SU-DHL-6 (cell line): ENCODE measurements around the gene SEMA4D.

Experiments
- H2AFZ ChIP-seq: fragments of 200-600 bp; sonication (generic); 2 replicates; pipeline ENCODE4 v1.6.1; 2014; ENCODE audit warnings: low read depth, mild to moderate bottlenecking, moderate library complexity, mixed read lengths, antibody characterized with exemption, low read length; ENCODE audit not compliant: severe bottlenecking
- H3F3A ChIP-seq: fragments of 200-600 bp; shearing (Covaris generic); 2 replicates; pipeline ENCODE4 v1.6.0; 2016; ENCODE audit warnings: antibody characterized with exemption, mild to moderate bottlenecking; ENCODE audit not compliant: insufficient read depth
- H3K27ac ChIP-seq: fragments of 200-600 bp; sonication (generic); 2 replicates; pipeline ENCODE4 v1.5.1; 2016; ENCODE audit warnings: low read depth, mild to moderate bottlenecking, low read length, moderate library complexity, mixed read lengths
- H3K27me3 ChIP-seq: fragments of 200-600 bp; sonication (generic), shearing (Covaris generic); 2 replicates; pipeline ENCODE4 v1.6.0; 2014; ENCODE audit warnings: mild to moderate bottlenecking, low read length
- H3K36me3 ChIP-seq: fragments of 200-600 bp; sonication (generic); 2 replicates; pipeline ENCODE4 v1.6.1; 2014; ENCODE audit warnings: mild to moderate bottlenecking, low read length, mixed read lengths
- H3K4me2 ChIP-seq: fragments of 300-600, 200-600 bp; shearing (Covaris generic), sonication (generic); 2 replicates; pipeline ENCODE4 v1.6.0; 2014; ENCODE audit warnings: low read length, low read depth, mild to moderate bottlenecking; ENCODE audit not compliant: poor library complexity, severe bottlenecking
- H3K4me3 ChIP-seq: fragments of 200-600 bp; sonication (generic); 2 replicates; pipeline ENCODE4 v1.5.1; 2014; ENCODE audit warnings: antibody characterized with exemption, low read length, mild to moderate bottlenecking, mixed read lengths; ENCODE audit not compliant: insufficient read depth, poor library complexity, severe bottlenecking
- H3K79me2 ChIP-seq: fragments of 200-600 bp; sonication (generic); 2 replicates; pipeline ENCODE4 v1.6.1; 2014; ENCODE audit warnings: mild to moderate bottlenecking, low read length, moderate library complexity; ENCODE audit not compliant: insufficient read depth
- H3K9ac ChIP-seq: fragments of 200-600 bp; sonication (generic); 2 replicates; pipeline ENCODE4 v1.7.0; 2014; ENCODE audit warnings: mild to moderate bottlenecking, low read length
- H3K9me2 ChIP-seq: fragments of 200-600 bp; sonication (generic); replicated peaks from 2 replicates; pipeline ENCODE4 v1.6.1; 2014; ENCODE audit warnings: low read length; ENCODE audit not compliant: insufficient read depth
- H3K9me3 ChIP-seq: fragments of 200-600 bp; sonication (generic); 2 replicates; pipeline ENCODE4 v1.6.1; 2014; ENCODE audit warnings: low read length, mixed read lengths; ENCODE audit not compliant: insufficient read depth
- H4K20me1 ChIP-seq: fragments of 200-600 bp; sonication (generic); 2 replicates; pipeline ENCODE4 v1.6.1; 2014; ENCODE audit warnings: low read depth, mild to moderate bottlenecking, antibody characterized with exemption, low read length, moderate library complexity, mixed read lengths
- EZH2phosphoT487 ChIP-seq: fragments of 200-600 bp; sonication (generic), shearing (Covaris generic); conservative IDR thresholded peaks from 2 replicates; pipeline ENCODE4 v1.6.1; 2018; ENCODE audit warnings: mild to moderate bottlenecking, antibody characterized with exemption, low read length, moderate library complexity, mixed read lengths
- TF ChIP-seq, protein P1 (sequence below): fragments of 200-600 bp; sonication (generic); IDR thresholded peaks from one replicate; pipeline ENCODE4 v1.5.1; 2017; ENCODE audit warnings: antibody characterized with exemption, mild to moderate bottlenecking, low read length, moderate library complexity; ENCODE audit not compliant: insufficient read depth, poor library complexity, severe bottlenecking

SEMA4D gene

DNA sequence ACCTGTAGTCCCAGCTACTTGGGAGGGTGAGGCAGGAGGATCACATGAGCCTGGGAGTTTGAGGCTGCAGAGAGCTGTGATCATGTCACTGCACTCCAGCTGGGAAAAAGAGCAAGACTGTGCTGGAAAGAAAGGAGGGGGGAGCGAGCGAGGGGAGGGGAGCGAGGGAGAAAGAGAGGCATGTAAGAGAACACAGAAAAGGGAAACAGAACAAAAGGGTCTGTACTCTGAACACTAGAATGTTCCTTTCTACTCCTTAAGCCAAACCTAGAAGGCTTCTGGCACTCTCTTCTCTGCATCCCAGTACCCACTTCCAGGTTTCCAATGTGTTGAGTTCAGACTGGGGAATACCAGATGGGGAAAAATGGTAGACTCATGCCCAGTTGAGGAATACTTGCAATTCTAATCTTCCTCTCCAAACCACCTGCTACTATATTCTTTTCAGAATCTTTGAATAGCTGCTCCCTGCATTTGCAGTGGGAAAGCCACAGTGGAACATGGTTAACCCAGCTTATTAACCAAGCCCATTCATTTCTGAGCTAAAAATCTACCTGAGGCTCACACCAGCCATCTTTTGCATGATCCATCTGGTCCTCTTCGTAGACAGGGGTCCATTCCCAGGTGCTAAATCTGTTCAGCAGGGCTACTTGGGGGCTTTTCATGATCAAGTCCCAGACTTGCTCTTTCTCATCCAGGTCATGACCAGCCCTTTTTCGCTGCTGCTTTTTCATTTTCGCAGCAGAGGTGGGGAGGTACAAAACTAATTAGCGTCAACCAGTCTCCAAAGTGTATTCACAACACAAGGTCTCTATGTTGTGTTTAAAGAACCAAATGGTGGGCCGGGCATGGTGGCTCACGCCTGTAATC is 34.9 kb downstream of the SEMA4D start:
- no peaks in the 10 kb centered on the region for H3K27me3 ChIP-seq
- H3K9ac ChIP-seq = no peak overlapping the region
- H4K20me1 ChIP-seq = no peaks in the 10 kb centered on the region; the same call in 1 of the 2 replicates
- no peaks in the 10 kb centered on the region for H3K9me3 ChIP-seq
- TF ChIP-seq EZH2phosphoT487 = no peak
- TF ChIP-seq, protein P1, sequence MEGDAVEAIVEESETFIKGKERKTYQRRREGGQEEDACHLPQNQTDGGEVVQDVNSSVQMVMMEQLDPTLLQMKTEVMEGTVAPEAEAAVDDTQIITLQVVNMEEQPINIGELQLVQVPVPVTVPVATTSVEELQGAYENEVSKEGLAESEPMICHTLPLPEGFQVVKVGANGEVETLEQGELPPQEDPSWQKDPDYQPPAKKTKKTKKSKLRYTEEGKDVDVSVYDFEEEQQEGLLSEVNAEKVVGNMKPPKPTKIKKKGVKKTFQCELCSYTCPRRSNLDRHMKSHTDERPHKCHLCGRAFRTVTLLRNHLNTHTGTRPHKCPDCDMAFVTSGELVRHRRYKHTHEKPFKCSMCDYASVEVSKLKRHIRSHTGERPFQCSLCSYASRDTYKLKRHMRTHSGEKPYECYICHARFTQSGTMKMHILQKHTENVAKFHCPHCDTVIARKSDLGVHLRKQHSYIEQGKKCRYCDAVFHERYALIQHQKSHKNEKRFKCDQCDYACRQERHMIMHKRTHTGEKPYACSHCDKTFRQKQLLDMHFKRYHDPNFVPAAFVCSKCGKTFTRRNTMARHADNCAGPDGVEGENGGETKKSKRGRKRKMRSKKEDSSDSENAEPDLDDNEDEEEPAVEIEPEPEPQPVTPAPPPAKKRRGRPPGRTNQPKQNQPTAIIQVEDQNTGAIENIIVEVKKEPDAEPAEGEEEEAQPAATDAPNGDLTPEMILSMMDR = no peak
- H3K36me3 ChIP-seq = no peaks in the 10 kb centered on the region
- no peaks in the 10 kb centered on the region for H3F3A ChIP-seq
- no peak overlapping the region for H3K4me3 ChIP-seq
- H3K79me2 ChIP-seq = no peaks in the 10 kb centered on the region
- H3K9me2 ChIP-seq = no peaks in the 10 kb centered on the region
- no peak overlapping the region for H3K27ac ChIP-seq
- H3K4me2 ChIP-seq = no peak overlapping the region
- H2AFZ ChIP-seq = no peak overlapping the region

DNA sequence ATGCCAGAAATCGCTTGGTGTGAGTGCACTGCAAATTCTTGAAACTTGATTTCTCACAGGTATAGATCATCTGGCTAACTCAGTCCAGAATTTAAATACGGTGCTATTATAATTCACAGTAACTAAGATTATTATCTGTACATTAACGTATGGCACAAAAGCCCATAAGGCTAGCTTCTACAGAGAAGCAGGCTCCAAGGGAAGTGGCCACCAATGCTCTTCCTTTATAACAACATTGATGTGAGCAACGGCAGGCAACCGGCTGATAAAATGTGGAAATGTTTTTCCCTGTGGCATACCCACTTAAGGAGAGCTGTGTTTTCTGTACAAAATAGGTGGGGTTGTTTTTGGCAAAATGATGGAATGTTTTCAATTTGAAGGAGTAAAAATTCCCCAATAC is 35.7 kb downstream of the SEMA4D start:
- Histone ChIP-seq H3K79me2 (no peaks in the 10 kb centered on the region), H3K27me3 (no peaks in the 10 kb centered on the region), H3K9me3 (no peaks in the 10 kb centered on the region), H3K27ac (no peak overlapping the region), H3F3A (no peaks in the 10 kb centered on the region), H3K4me2 (no peak overlapping the region), H4K20me1 (no peaks in the 10 kb centered on the region; the same call in 1 of the 2 replicates), H2AFZ (no peak overlapping the region), H3K36me3 (no peaks in the 10 kb centered on the region), H3K4me3 (no peak overlapping the region), H3K9ac (no peak overlapping the region), H3K9me2 (no peaks in the 10 kb centered on the region)
- TF ChIP-seq, protein P1 = no peak
- TF ChIP-seq EZH2phosphoT487 = no peak

DNA sequence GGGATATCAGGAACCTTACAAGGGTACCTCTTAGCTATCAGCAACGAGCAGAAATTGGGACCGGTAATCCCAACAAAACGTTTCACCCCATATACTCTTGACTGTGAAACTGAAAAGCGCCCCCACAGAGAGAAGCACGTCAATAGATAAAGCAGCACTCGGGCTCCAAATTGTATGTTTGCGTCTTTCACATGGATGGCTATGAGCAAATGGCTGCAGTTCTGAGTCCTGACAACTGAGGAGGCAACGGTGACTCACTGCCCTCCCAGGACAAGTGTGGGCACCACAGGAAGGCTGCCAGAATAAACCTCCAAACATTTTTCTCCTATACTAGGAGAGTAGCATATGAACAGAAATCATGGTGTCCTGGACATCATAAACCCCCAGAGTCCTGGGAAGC is 36.6 kb downstream of the SEMA4D start:
- H3K4me3 ChIP-seq = no peak overlapping the region
- no peak overlapping the region for H3K9ac ChIP-seq
- no peak overlapping the region for H3K27ac ChIP-seq
- H3K4me2 ChIP-seq = no peak overlapping the region
- TF ChIP-seq EZH2phosphoT487 = no peak
- TF ChIP-seq, protein P1 = no peak
- no peak overlapping the region for H2AFZ ChIP-seq
- H3K27me3 ChIP-seq = no peaks in the 10 kb centered on the region
- no peaks in the 10 kb centered on the region for H3K79me2 ChIP-seq
- H3K36me3 ChIP-seq = no peaks in the 10 kb centered on the region
- no peaks in the 10 kb centered on the region for H3F3A ChIP-seq
- H3K9me2 ChIP-seq = no peaks in the 10 kb centered on the region
- H3K9me3 ChIP-seq = no peaks in the 10 kb centered on the region
- no peaks in the 10 kb centered on the region; the same call in 1 of the 2 replicates for H4K20me1 ChIP-seq
